Measurements from ENCODE around the gene CLEC4F. TPM values are rescaled to one million over a fixed set of nuclear protein-coding genes. Genes with fewer than 3 reads are reported as not detected.
"Not testable (repeated sequence)": the region's sequence is repeated elsewhere in the genome, so short reads cannot be mapped to it uniquely, and the experiment has no call there.

The CLEC4F gene
- total RNA-seq, 1 donor from 2014 or later = not detected

DNA sequence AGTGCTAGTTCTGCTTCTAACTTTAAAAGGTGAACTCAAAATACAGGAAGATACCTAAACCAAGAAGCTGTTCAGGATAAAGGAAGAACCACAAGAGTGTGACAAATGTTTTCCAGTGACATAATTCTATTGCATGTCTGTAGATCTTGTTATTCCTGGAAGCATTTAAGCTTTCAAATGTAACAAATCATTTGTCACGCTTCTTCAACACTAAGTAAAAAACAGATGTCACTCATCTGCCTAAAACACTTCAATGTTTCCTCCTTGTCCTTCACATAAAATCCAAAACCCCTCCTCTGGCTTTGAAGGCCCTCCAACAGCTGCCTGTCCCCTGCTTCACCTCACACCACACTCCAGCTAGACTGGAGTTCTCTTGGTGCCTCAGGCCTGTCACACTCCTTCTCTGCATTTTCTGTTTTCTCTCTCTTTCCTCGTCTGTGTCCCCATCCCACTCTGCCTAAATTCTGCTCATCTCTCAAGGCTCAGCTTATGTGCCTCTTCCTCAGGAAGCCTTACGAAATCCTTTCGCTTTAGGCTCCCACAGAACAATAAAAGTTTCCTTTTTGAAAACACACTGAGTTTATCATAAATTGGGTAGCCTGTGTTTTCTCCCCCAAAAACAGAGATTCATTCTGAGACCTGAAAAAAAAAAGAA lies 6.4 kb upstream of the CLEC4F start:
- intact Hi-C loops (cut with micrococcal nuclease) = no loop called here

DNA sequence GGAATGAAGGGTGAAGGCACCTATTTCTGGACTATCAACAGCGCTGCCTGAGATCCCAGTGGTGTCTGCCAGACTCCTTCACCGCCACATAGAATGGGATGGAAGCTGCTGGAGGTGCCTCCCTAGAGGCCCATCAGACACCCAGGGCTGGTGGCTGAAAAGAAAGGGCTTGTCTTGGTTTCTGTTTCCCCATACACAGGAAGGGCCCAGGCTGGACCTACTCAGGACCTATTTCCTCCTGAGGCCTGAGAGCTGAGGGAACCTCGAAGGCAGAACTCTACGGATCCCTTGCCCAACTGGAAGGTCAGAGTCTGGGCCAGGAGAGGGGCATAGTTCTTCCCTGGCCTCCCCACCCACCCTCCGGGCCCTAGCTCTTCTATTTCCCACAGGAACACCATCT lies 2.9 kb upstream of the CLEC4F start:
- intact Hi-C loops (cut with micrococcal nuclease) = no loop called here

DNA sequence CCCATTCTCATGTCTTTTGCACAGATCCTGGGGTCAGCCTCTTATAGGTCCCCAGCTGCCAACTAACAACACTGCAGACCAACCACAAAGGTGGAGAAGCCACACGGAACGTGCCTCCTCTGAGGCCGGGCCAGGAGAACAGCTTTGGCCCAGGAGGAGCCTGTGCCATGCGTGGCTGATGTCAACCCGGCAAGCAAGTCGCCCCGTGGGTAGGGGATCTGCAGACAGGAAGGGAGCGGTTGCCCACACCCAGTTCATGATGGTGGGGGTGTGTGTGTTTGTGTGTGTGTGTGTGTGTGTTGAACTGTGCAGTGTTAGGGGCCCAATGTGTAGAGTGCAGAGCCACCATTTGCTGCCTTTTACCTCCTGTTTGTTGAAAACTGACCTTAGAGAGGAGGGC lies 2.4 kb upstream of the CLEC4F start:
- intact Hi-C loops (cut with micrococcal nuclease) = no loop called here

DNA sequence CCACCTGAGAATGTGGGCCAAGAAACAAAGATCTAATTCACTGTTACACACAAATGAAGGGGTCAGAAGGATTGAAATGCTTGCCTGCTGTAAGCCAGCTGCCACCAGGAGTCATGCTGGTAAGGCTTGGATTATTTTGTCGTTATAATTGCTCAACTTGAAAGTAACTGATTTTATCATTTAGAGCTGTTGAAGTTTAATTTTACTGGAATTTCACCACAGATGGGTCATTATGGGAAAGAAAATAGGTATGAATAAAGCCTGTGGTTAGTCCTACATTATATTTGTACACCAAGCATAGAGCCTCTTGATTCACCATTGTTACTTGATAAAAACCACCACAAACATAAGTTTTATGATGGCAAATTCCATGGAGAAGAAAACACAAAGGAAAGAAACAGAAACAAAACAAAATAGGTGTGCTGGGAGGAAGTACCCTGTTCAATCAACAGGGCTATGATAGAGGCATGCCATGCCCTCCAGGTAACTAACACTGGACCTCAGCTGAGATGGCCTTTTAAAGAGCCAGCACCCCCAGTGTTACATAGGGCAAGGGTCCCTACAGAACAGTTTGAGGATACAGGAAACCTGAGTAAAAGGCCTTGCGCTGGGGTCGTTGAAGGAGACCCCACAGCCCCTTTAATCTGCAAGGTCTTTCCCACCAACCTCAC lies 3.0 kb downstream of the CLEC4F start:
- intact Hi-C loops (cut with micrococcal nuclease) = no loop called here

DNA sequence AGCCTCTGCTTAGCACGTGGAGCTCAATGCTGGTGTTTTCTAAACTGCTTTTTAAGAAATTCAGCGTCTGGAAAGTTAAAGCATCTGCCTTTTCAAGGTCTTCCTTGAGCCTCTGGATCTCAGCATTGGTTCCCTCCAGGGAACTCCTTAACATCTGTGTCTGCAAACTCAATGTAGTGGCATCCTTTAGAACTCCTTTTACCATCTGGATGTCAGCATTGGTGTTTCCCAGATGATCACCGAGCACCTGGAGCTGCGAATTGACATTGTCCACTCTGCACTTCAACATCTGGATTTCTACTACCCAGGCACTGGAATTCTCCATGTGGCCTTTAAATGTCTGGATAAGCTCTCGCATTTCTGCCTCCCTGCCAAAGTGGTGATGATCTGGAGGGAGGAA lies 3.7 kb downstream of the CLEC4F start:
- intact Hi-C loops (cut with micrococcal nuclease) = no loop called here

DNA sequence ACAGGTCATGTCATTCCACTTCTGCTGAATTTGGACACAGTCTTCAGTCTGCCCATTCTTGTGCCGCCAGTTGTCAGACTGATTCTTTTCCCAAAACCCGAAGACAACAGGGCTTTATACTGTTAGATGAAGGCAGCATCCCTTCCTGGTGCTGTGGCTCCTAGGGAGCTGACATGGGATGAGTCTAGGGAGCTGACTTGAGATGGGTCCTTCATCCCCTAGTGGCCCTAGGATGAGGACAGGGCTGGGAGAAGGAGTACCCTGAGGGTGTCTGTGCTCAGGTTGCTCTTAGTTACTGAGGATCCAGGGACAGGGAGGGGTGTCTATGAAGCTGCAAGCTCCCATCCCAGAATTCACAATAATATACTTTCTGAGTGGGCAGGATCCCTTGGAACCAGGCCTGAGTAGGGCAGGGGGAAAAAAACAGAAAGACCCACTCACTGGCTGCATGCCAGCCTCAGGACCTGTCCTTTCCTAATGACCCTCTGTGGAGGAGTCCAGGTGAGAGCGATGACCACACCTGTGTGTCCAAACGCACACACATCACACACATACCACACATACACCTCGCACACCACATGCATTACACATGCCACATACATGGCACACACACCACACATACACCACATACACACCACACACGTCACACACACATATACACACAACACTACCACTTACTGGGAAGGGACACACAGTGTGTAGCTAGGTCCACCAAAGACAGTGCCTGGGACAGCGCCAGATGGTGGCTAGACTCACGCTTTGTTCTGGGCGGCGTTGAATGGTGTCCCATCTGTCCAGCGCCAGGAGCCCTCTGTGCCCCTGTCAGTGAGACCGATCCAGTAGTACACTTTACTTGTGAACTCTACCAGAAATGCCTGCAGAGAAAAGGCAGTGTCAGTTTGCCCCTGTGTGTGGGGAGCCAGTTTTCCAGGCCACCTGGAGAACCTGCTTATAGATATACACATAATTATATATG lies 11.1 kb downstream of the CLEC4F start:
- intact Hi-C loops (cut with micrococcal nuclease) = no loop called here

DNA sequence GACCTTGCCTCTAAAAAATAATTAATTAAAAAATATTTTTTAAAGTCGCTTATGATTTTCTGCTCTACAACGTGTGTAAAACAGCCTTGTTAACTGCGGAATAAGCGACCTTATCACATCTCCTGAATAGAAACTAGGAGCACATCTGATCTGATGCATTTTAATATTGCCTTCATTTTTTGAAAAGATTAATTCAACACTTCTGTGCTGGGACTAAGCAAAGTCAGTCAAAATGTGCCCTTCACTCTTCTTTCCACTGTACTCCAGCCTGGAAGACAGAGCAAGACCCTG lies 12.6 kb downstream of the CLEC4F start:
- intact Hi-C loops (cut with micrococcal nuclease) = no loop called here

DNA sequence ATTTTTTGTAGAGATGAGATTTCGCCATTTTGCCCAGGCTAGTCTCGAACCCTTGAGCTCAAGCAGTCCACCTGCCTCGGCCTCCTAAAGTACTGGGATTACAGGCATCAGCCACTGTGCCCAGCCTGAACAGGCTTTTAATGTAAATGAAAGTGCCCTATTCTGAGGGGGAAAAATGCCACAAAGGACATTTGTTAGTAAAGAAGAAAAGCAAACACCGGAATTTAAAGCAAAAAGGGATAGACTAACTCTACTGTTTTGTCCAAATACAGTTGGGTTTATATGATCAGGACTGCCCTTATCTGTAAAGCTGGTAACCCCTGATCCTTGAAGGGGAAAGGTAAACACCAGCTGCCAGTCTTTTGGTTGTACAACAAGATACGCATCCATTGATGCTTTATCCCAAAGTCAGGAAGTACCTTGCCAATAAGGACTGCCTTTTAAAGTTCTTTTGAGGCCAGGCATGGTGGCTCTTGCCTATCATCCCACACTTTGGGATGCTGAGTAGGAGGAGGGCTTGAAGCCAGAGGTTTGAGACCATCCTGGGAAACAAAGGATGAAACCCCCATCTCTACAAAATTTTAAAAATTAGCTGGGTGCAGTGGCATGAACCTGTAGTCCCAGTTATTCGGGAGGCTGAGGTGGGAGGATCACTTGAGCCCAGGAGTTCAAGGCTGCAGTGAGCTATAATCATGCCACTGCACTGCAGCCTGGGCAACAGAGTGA lies 13.1 kb downstream of the CLEC4F start:
- intact Hi-C loops (cut with micrococcal nuclease) = no loop called here

DNA sequence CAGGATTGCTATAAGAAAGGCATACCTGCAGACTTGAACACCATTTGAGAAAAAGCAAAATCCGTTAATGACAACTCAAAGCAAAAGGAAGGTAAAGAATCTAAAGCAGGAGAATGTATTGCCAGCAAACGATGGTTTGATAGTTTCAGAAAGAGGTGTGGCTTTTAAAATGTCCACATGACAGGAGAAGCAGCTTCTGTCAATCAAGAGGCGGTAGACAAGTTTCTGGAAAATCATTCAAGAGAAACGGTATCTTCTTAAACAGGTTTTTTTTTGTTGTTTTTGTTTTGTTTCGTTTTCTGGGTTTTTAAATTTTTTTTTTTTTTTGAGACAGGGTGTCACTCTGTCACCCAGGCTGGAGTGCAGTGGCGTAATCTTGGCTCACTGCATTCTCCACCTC lies 13.8 kb downstream of the CLEC4F start:
- intact Hi-C loops (cut with micrococcal nuclease) = no loop called here

DNA sequence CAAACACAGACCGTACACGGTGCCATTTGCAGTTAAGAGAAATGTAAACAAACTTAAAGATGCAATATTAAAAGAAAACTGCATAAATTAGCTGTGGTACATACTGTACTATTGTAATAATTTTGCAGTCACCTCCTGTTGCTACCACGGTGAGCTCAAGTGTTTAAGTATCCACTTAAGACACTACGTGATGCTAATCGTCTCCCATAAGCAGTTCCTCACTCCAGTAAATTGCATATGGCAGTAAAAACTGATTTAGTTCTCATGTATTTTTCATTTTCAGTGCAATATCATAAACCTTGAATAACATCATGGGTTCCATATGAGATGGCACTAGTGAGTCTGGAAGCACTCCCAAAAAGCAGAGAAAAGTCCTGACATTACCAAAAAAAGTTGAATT lies 14.4 kb downstream of the CLEC4F start:
- intact Hi-C loops (cut with micrococcal nuclease) = no loop called here

DNA sequence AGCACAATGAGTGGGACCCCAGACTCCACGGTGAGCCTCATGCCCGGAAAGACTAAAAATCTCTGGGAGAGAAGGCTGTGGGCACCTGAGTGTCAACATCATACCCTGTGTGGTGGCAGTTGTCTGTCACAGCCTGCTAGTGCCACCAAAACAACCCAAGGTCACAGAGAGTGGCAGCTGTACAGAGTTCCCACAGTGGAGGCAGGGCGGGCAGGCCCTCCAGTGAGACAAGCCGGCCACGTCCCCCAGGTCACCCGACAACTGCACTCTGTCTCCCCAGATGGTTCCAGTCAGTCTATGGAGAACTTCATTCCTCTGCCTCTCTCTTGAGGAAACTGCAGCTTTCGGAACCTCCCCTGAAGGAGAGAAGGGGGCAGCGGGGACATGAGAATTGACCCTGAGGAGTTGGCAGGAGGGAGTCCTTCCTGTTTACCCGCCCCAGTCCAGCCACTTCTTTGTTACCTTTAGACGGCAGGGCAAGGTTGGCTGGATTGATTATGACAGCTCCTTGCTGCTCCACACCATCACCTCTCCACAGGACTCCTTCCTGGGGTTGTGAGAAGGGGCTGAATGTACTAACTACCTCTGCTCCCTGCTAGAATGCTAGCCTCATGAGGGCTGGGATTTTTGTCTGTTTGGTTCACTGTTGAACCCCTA lies 18.7 kb downstream of the CLEC4F start:
- intact Hi-C loops (cut with micrococcal nuclease) = no loop called here

DNA sequence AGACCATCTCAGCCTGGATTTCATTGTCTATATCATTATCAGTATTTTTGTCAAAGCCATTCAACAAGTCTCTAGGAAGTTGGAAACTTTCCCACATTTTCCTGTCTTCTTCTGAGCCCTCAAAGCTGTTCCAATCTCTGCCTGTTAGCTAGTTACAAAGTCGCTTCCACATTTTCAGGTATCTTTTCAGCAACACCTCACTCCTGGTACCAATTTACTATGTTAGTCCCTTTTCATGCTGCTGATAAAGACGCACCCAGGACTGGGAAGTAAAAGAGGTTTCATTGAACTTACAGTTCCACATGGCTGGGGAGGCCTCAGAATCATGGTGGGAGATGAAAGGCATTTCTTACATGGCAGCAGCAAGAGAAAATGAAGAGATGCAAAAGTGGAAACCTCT lies 20.7 kb downstream of the CLEC4F start:
- intact Hi-C loops (cut with micrococcal nuclease) = no loop called here

DNA sequence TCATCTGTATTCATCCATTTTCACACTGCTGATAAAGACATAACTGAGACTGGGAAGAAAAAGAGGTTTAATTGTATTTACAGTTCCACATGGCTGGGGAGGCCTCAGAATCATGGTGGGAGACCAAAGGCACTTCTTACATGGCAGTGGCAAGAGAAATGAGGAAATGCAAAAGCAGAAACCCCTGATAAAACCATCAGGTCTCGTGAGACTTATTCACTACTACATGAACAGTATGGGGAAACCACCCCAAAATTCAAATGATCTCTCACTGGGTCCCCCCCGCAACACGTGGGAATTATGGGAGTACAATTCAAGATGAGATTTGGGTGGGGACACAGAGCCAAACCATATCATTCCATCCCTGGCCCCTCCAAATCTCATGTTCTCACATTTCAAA lies 22.4 kb downstream of the CLEC4F start:
- intact Hi-C loops (cut with micrococcal nuclease) = not testable (repeated sequence)

DNA sequence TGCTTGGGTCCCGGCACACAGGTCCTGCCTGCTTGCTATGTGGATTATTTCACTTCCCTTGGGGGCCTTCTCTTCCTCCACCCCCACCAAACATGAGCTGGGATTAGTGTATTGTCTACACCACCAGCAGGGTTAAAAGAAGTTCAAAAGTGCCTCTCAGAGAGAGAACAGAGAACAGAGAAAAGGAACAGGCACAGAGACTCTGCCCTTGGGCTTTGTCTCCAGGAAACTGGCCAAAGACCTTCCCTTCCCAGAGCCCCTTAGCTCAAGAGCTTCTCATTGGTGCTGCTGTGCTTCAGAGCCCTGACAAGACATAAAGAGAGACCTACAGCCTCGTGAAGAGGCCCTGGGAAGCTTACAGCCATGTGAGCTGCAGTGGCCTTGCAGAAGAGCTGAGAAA lies 22.9 kb downstream of the CLEC4F start:
- intact Hi-C loops (cut with micrococcal nuclease) = no loop called here

DNA sequence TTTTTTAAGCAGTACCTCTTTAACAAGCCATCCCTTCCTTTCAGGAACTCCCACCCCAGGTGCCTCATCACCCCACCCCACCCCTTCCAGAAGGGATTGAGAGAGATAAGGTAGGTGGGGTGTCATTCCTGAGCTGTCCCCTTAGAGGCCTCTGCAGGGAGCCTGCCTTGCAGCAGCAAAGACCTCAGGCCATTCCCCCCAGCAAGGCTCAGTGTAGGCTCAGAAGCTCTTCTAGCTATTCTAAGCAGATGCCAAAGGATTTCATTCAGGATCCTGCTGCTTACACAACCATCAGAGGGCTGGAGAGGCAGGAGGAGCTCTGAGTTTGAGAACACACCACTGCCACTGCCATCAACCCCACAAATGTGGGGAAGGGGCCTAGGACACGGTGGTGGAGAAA lies 24.1 kb downstream of the CLEC4F start:
- intact Hi-C loops (cut with micrococcal nuclease) = no loop called here

DNA sequence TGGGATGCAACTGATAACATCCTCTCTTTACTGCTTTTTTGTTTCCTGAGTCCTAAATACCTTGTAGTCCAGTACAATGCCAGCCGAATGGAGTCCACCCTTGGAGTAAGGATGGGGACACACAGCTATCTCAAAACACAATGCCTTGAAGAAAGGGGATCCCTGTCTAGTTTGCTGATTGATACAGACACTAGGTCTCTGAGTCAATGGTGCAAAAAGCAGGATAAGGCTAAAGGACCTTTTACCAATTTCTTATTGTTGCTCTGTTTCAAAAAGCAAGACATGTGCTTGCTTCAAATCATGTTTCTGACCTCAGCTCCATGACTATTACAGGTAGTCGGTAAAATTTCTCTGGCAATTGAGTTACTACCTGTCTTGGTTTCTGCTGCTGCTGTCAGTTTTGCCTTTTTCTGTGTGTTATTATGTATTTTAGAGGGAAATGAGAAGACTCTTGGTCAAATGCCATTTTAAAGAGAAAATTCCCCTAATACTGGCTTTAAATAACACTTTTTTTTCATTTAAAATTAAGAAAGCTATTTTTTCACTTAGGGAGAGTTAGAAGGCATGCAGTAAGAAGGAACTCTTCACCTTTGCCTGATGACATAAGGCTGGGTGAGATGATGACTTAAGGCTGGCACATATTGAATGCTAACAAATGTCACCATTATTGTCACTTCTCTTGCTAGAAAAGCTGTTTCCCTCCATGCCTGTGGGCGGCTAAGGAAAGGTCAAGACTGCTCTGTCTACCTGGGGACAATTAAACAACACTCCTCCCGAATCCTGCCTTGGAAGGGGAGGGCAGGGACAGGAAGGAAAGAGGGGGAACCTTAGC lies 25.0 kb downstream of the CLEC4F start:
- intact Hi-C loops (cut with micrococcal nuclease) = no loop called here

DNA sequence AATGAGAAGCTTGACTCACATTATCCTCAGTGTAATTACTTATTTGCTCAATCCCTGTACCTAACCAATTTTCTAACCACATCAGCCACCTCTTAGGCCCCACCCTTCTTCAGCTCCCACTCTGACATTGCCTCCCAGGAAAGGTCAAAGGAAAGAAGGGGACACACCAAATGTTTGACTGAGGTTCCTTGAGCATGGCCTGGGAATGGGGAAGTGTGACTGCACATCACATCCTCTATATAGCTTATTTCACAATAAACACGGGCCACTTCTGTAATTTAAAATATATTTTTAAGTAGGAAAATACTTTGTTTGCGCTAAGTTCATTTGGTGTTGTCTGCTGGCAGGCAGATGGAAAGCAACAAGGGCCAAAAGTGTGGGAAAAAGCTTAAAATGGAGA lies 26.9 kb downstream of the CLEC4F start:
- intact Hi-C loops (cut with micrococcal nuclease) = no loop called here

DNA sequence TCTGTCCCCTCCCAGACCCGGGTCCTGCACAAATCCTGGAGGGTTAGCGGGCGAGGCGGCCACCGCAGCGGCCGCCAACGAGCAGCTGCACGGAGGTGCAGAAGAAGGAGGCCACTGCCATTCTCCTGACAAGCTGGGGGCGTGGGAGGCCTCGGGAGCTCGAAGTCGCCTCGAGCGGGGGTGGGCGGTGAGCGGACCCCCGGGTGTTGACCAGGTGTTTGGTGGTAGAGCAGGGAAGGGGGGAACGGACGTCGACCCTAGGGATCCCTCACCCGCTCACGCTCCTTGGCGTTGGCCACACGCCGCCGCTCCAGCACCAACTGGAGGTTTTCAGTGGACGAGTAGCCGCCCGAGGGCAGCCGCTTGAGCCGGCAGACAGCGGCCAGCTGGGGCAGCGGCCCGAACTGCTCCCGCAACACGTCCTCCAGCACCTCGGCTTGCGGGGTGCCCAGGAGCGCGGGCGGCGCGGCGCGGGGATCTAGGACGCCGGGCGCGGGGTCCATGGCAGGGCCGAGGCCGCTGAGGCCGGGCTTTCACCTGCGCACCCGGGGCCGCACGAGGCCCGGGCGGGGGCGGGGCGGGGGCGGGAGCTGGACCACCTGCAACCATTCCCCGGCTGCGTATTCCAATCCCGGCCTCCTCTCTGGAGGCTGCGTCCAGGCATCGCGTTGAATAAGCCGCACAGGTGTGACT lies 30.1 kb downstream of the CLEC4F start, which contains the start of gene FIGLA:
Gene FIGLA (minus strand): TSS at position 508 of the 693 bp plus-strand sequence. CDS start 5 bp downstream, at position 503.
- intact Hi-C loops (cut with micrococcal nuclease) = no loop called here

Measured in T-helper 2 cell treated with Interferon-gamma antibody and Interleukin-4, amounts not matched to agents 100 ng/mL and 5 ng/mL, for 36 hours (primary cell).